ENCODE data around the gene SSUH2.

The SSUH2 gene

DNA sequence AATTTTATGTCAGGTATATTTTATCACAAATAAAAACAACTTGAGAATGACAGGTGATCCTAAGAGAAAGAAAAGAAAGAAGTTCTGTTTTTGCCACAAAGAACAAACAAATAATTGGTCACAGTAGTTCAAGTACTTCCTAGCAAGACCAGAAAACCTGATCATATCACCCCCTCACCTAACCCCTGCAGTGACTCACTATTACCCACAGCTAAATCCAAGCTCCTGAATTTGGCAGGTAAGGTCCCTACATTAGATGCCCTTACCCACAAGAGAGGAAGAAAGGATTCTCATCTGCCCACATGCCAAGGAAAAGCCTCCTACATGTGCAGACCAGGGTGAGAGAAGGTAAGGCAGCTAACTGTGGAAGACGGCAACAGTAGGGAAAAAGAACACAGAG, 4.4 kb downstream of the SSUH2 start:
- DNase-seq (ENCODE audit: low read depth): no peak

GRCh38 chr3:8639659-8640000, 5.0 kb downstream of the SSUH2 start:
- no peak for DNase-seq (ENCODE audit: low read depth)

- no peak for DNase-seq (ENCODE audit: low read depth)
These were observed 5.5 kb downstream of the SSUH2 start for GRCh38 chr3:8638994-8639658.

- DNase-seq (ENCODE audit: low read depth): no peak
These were observed 7.2 kb downstream of the SSUH2 start for GRCh38 chr3:8637348-8637747.

- DNase-seq (ENCODE audit: low read depth): no peak
These were observed 9.0 kb downstream of the SSUH2 start for GRCh38 chr3:8635631-8636030.

- no peak for DNase-seq (ENCODE audit: low read depth)
These were observed 9.5 kb downstream of the SSUH2 start for GRCh38 chr3:8635125-8635524.

GRCh38 chr3:8632402-8633237, 12.0 kb downstream of the SSUH2 start:
- no peak for DNase-seq (ENCODE audit: low read depth)

DNA sequence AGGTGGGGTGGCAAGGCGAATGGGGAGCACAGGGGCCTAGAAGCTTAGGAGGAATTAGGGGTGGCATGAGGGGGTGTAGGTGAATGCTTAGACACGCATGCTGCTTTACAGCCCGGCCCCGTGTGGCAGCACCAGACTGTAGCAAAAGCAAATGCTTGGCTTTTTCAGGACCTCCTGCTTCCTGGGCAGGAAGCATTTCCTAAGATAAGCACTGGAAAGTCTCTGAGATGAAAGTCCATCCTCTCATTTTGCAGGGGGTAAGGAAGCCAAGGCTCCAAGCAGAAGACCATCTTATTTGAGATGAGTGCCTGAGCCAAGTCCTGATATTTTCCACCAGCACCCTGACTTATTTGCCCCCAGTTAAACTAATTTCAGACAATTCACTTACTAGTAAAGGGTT, 12.9 kb downstream of the SSUH2 start:
- DNase-seq (ENCODE audit: low read depth): no peak

DNA sequence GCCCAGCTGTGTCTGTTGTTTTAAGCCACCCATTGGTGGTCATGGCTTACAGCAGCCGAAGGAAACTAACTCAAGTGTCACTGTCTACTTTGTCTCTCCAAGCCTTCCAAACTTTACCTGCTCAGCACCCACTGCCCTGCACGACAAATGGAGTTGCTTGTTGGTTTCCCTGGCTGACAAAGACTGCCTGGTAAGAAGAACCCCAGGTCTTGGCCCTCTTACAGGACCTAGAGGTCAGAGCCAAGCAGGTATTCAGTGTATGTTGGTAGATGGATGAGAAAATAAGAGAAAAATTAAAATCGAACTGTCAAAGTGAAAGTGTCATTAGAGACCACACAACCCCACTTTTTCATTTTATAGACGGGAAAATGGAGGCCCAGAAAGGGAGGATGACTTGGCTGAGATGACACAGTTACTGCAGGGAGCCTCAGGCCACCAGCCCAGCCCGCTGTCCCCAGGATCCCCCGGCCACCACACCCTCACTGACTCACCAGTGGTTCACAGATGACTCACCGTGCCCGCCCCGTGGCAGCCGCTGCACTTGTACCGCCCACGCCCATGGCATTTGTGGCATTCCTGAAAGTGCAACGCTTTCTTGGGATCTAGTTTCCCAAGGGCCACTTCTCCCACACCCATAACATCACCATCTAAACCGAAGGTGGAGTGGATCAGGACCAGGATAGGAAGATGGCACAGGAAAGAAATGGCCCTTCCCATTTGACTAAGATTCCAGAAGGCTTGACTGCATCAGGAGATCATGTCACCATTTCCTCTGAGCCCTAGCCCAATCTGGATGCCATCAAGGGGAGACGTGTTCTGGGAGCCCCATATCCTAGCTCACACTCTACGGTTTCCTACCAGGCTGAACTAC, 15.2 kb downstream of the SSUH2 start:
- DNase-seq (ENCODE audit: low read depth): peak; percentile 62

- no peak for DNase-seq (ENCODE audit: low read depth)
These were observed 16.6 kb downstream of the SSUH2 start for GRCh38 chr3:8627949-8628348.

- no peak for DNase-seq (ENCODE audit: low read depth)
These were observed 17.2 kb downstream of the SSUH2 start for GRCh38 chr3:8627201-8627940.

DNA sequence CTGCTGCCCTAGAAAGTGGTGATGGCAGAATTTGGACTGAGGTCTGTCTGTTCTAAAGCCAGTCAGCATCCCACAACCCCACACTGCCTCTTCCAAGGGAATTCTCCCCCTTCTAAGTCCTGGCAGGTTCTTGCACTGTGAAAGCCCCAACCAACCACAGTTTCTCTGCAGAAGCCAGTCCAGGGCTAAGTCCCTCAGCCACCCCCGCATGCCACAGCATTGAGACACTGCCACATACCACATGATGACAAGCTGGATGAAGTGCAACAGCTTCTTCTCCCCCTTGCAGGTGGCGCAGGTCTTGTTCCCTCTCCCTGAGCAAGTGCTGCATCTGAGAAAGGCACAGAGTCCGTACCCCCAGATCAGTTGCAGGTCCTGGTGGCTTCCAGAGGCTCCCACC, 18.6 kb downstream of the SSUH2 start:
- no peak for DNase-seq (ENCODE audit: low read depth)

GRCh38 chr3:8624612-8625011, 20.0 kb downstream of the SSUH2 start:
- DNase-seq (ENCODE audit: low read depth): no peak

- no peak for DNase-seq (ENCODE audit: low read depth)
These were observed 20.9 kb downstream of the SSUH2 start for GRCh38 chr3:8623741-8624140.

DNA sequence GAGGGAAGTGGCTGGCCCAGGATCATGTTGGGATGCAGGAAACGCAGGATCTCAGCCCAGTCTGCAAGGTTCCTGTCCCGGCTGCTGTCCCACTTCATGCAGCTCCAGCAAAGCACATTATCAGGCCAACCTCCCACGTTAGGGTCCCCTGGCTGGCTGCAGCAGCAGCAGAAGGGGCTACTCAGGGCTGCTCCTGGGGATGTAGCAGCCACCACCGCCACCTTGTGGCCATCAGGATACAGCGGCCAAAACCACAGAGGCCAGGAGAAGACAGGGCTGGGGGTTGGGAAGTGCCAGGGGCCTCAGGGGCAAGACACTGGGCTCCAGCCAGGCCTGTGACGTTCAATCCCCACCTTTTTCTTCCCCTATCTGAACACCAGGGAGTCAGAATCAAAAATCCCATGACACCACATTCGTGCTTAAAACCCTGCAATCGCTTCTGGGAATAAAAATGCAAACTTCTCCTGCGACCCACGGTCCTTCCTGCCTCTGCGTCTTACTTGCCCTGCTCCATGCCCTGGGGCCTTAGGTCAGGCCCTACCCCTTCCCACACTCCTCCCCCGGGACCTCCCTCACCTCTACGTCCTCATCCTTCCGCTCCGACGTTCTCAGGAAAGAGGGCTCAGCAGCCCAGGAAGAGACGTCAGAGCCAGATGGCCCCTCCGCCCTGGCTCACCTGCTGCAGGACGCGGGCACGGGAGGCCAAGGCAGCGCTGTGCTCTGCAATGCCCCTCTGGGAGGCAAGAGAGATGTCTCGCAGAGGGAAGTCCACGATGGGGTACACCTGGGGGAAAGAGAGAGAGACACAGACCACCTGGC, 21.5 kb downstream of the SSUH2 start:
- DNase-seq (ENCODE audit: low read depth): no peak

DNA sequence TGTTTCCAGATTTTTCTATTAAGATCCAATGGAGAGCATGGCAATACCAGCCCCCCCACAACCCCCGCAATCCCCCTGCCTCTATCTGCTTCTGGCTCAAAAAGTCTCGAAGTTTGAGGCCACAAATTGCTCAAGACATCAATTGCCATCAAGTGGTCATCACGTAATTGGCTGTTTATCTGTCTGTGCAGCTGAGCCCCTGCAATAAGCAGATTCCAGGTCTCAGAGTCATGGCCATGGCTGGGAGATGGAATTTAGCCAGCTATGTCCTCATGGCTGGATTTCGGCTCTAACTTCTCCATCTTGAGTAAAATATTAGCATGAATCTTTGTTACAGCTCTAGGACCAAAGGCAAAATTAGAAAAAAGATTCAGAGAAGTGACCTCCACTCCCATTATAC, 22.7 kb downstream of the SSUH2 start:
- peak; percentile 84 for DNase-seq (ENCODE audit: low read depth)

GRCh38 chr3:8621141-8621540, 23.5 kb downstream of the SSUH2 start:
- no peak for DNase-seq (ENCODE audit: low read depth)

- DNase-seq (ENCODE audit: low read depth): no peak
These were observed 25.1 kb downstream of the SSUH2 start for GRCh38 chr3:8619548-8619947.

- DNase-seq (ENCODE audit: low read depth): no peak
These were observed 25.6 kb downstream of the SSUH2 start for GRCh38 chr3:8618950-8619349.

DNA sequence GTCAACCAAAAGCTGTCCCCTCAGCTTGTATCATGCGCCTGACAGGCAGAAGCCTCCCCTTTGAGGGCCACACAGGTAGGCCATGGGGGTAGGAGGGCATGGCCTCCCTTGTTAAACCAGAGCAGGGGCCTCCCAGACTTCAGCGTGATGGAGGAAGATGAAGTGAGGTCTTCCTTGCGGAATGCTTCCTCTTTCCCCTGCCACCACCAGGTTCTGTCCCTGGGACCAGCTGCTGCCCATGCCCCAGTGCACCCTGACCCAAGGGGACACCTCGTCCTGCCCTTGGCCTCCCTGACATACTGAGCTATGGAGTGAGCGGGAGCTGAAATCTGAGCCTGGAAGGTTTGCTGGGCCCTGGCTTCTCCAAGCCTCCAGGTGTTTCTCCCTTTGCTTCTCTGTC, 26.7 kb downstream of the SSUH2 start:
- DNase-seq (ENCODE audit: low read depth): no peak

DNA sequence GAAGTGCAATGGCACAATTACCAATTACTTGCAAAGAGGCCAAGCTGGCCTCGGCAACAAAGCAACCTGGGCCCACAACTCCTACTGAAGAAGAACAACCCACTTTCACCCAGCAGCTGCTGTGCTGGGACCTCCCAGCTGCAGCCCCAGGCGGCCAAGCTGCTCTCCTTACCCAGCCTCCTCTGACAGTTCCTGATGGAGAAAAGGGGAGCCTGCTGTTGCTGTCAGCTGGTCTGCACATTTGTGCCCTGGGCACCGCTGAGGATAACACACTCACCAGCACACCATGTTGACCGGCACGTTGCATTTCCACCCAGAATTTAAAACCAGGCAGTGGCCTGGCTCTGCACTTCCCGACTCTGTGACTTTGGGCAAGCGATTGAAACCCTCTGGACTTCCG, 33.6 kb downstream of the SSUH2 start:
- DNase-seq (ENCODE audit: low read depth): no peak
